Effector CD4-positive, alpha-beta T cell (primary cell): ENCODE data around the gene CPM.

Experiments used
- DNase-seq: peaks from one replicate; pipeline ENCODE4 v3.0.0-alpha.2; 2020
- total RNA-seq: gene quantifications from one replicate; lab custom pipeline; 2026; lab: John Stamatoyannopoulos, UW

The CPM gene
- 6.0 reads per million, percentile 23 among the genes with 10 or more reads in this experiment for total RNA-seq

- peak; percentile 60 for DNase-seq
Observed at GRCh38 chr12:68932961-68933893, at the start of gene CPM. TSS of gene CPM (minus strand) at chr12:68933171. CDS start at chr12:68932837, 334 bp downstream.

GRCh38 chr12:68981516-68981915 lies 48.5 kb upstream of the CPM start:
- DNase-seq: no peak

- no peak for DNase-seq
Observed at GRCh38 chr12:68980476-68981212, 47.7 kb upstream of the CPM start.

- no peak for DNase-seq
Observed at GRCh38 chr12:68978678-68979077, 45.7 kb upstream of the CPM start.

- DNase-seq: no peak
Observed at GRCh38 chr12:68977909-68978610, 45.1 kb upstream of the CPM start.

- no peak for DNase-seq
Observed at GRCh38 chr12:68977335-68977734, 44.4 kb upstream of the CPM start.

- DNase-seq: no peak
Observed at GRCh38 chr12:68976395-68976841, 43.4 kb upstream of the CPM start.

GRCh38 chr12:68975811-68976210 lies 42.8 kb upstream of the CPM start:
- DNase-seq: no peak

GRCh38 chr12:68972595-68972994 lies 39.6 kb upstream of the CPM start:
- DNase-seq: no peak

- no peak for DNase-seq
Observed at GRCh38 chr12:68971404-68971803, 38.4 kb upstream of the CPM start.

- no peak for DNase-seq
Observed at GRCh38 chr12:68970951-68971350, 38.0 kb upstream of the CPM start.

- no peak for DNase-seq
Observed at GRCh38 chr12:68970306-68970705, 37.3 kb upstream of the CPM start.

- DNase-seq: no peak
Observed at GRCh38 chr12:68967046-68967445, 34.1 kb upstream of the CPM start.

- DNase-seq: no peak
Observed at GRCh38 chr12:68963856-68964745, 31.1 kb upstream of the CPM start.

GRCh38 chr12:68962877-68963855 lies 30.2 kb upstream of the CPM start:
- no peak for DNase-seq

- DNase-seq: no peak
Observed at GRCh38 chr12:68959891-68960464, 27.0 kb upstream of the CPM start.

GRCh38 chr12:68959143-68959858 lies 26.3 kb upstream of the CPM start:
- no peak for DNase-seq

GRCh38 chr12:68958322-68958721 lies 25.4 kb upstream of the CPM start:
- DNase-seq: no peak

- no peak for DNase-seq
Observed at GRCh38 chr12:68957273-68957672, 24.3 kb upstream of the CPM start.

- DNase-seq: no peak
Observed at GRCh38 chr12:68956466-68956865, 23.5 kb upstream of the CPM start.
